GM23248 (cell line): ENCODE data around the gene PDE1A. TPM values are rescaled to one million over a fixed set of nuclear protein-coding genes. Genes with fewer than 3 reads are reported as not detected.

Experiments used
- DNase-seq: peaks from one replicate; pipeline ENCODE4 v3.0.0-alpha.2; 2015
- H2AFZ ChIP-seq: fragments of 200-600 bp; sonication (generic); 2 replicates; pipeline ENCODE4 v1.6.1; 2016; ENCODE audit warnings: antibody characterized with exemption
- H3F3A ChIP-seq: fragments of 200-600 bp; sonication (generic); 2 replicates; pipeline ENCODE4 v1.6.1; 2016; ENCODE audit warnings: mild to moderate bottlenecking, antibody characterized with exemption, mixed run types; ENCODE audit not compliant: insufficient read depth
- H3K27ac ChIP-seq: fragments of 200-600 bp; sonication (generic); 2 replicates; pipeline ENCODE4 v1.5.1; 2016; ENCODE audit warnings: mild to moderate bottlenecking
- H3K27me3 ChIP-seq: fragments of 200-600 bp; sonication (generic); replicated peaks from 2 replicates; pipeline ENCODE4 v1.6.1; 2016; ENCODE audit warnings: mild to moderate bottlenecking; ENCODE audit not compliant: insufficient read depth
- H3K36me3 ChIP-seq: fragments of 200-600 bp; sonication (generic); 2 replicates; pipeline ENCODE4 v1.6.1; 2016; ENCODE audit warnings: low read depth, mild to moderate bottlenecking
- H3K4me1 ChIP-seq: fragments of 200-600 bp; sonication (generic); 2 replicates; pipeline ENCODE4 v1.6.1; 2016; ENCODE audit warnings: mild to moderate bottlenecking; ENCODE audit not compliant: insufficient read depth
- H3K4me2 ChIP-seq: fragments of 200-600 bp; sonication (generic); one replicate; pipeline ENCODE4 v1.6.1; 2016; ENCODE audit warnings: mild to moderate bottlenecking; ENCODE audit not compliant: unreplicated experiment
- H3K4me3 ChIP-seq: fragments of 200-600 bp; sonication (generic); 2 replicates; pipeline ENCODE4 v1.5.1; 2016; ENCODE audit warnings: mild to moderate bottlenecking
- H3K79me2 ChIP-seq: fragments of 200-600 bp; sonication (generic); 2 replicates; pipeline ENCODE4 v1.6.1; 2016; ENCODE audit warnings: mild to moderate bottlenecking; ENCODE audit not compliant: insufficient read depth
- H3K9ac ChIP-seq: fragments of 200-600 bp; sonication (generic); 2 replicates; pipeline ENCODE4 v1.6.1; 2016; ENCODE audit warnings: mild to moderate bottlenecking
- H3K9me2 ChIP-seq: fragments of 200-600 bp; sonication (generic); 2 replicates; pipeline ENCODE4 v1.6.1; 2016; ENCODE audit warnings: mixed run types, mild to moderate bottlenecking, moderate library complexity; ENCODE audit not compliant: insufficient read depth
- H3K9me3 ChIP-seq: fragments of 200-600 bp; sonication (generic); one replicate; pipeline ENCODE4 v1.6.1; 2017; ENCODE audit warnings: low read depth
- H4K20me1 ChIP-seq: fragments of 200-600 bp; sonication (generic); 2 replicates; pipeline ENCODE4 v1.6.0; 2016; ENCODE audit not compliant: insufficient read depth
- EZH2 ChIP-seq: fragments of 200-600 bp; sonication (generic); IDR thresholded peaks from 2 replicates; pipeline ENCODE4 v1.6.1; 2018; ENCODE audit warnings: antibody characterized with exemption, mild to moderate bottlenecking; ENCODE audit not compliant: insufficient read depth, poor library complexity, severe bottlenecking
- EZH2phosphoT487 ChIP-seq: fragments of 200-600 bp; sonication (generic); IDR thresholded peaks from 2 replicates; pipeline ENCODE4 v1.6.1; 2018; ENCODE audit warnings: antibody characterized with exemption, moderate library complexity, mild to moderate bottlenecking, low read depth; ENCODE audit not compliant: insufficient read depth
- WGBS, 2 experiments: methylation state at CpG; one replicate each; pipeline ENCODE4 v1.1.6; 2015 to 2017; ENCODE audit warnings: low lambda C conversion rate in 2 of 2, low coverage in 1 of 2; ENCODE audit errors: missing lambda C conversion rate in 2 of 2; 5-methylcytosine and 5-hydroxymethylcytosine counted together
- in situ Hi-C: fragments of 300-500 bp; cut with MboI; formaldehyde crosslinking; loops from 2 replicates; pipeline ENCODE4 v1.15.0; 2020
- polyA plus RNA-seq: library from polyadenylated mRNA; unstranded; fragments of >200 nt; fragmentation: Nextera tagmentation; extraction: Ambion mirVana; gene quantifications from 2 replicates; pipeline ENCODE4 v1.2.1, GENCODE V29; 2016
- total RNA-seq: library from RNA; depleted of rRNA; stranded (reverse); fragments of >200 nt; shearing (Covaris generic); gene quantifications from 2 replicates; pipeline ENCODE4 v1.2.3, GENCODE V29; 2014

The PDE1A gene
- total and polyA plus RNA-seq, 2 experiments from 2014 or later: 1.0 to 1.9 TPM

DNA sequence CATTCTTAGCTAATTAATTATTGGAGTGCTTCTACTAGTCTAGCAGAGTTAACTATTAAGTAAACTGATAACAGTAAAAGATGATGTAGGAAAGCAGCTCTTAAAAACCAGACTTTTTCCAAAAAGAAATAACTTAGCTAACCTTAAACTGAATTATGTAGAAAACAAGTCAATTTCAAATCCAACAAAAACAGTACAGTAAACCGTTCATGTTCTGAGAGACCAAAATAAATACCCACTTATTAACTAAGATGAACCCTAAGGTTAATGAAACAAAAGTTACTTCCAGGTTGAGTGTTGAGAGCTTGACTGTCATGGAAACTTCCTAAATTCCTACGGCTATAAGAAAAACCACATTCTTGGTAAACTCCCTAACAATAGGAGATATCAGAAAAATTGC, 260.0 kb downstream of the PDE1A start:
- H2AFZ ChIP-seq: no peak overlapping the region
- H3K9me2 ChIP-seq: no peaks in the 10 kb centered on the region
- WGBS, 2 experiments: 66 to 80% methylated on average over 2 of the region's 2 CpGs
- H3K9me3 ChIP-seq: no peaks in the 10 kb centered on the region
- TF ChIP-seq EZH2 (no peak), EZH2phosphoT487 (no peak)
- 0 out of 2 replicates have a peak, but pooled peaks cover 3% of the 10 kb centered on the region for H3K4me1 ChIP-seq
- no peaks in the 10 kb centered on the region for H3K79me2 ChIP-seq
- no peaks in the 10 kb centered on the region for H4K20me1 ChIP-seq
- DNase-seq: no peak
- H3K36me3 ChIP-seq: no peaks in the 10 kb centered on the region
- H3K9ac ChIP-seq: no peak overlapping the region
- H3K4me3 ChIP-seq: no peak overlapping the region
- no peak overlapping the region for H3K4me2 ChIP-seq
- in situ Hi-C loops: no loop called here
- no peaks in the 10 kb centered on the region for H3K27me3 ChIP-seq
- H3K27ac ChIP-seq: no peak overlapping the region
- H3F3A ChIP-seq: peaks cover 4% of the 10 kb centered on the region; the same call in 1 of the 2 replicates

DNA sequence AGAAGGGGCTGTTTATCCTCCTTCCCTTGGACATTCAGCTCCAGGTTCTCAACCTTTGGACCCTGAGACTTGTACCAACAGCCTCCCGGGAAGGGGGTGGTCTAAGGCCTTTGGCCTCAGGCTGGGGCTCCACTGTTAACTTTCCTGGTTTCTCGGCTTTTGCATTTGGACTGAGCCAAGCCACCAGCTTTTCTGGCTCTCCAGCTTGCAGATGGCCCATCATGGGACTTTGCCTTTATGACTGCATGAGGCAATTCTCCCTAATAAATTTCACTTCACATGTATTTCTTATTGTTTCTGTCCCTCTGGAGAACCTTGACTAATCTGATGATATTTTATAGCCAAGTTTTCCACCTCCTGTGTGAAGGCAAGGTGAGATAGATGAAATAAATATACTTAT, 260.4 kb downstream of the PDE1A start:
- no peak overlapping the region for H3K9ac ChIP-seq
- TF ChIP-seq EZH2phosphoT487 (no peak), EZH2 (no peak)
- H3F3A ChIP-seq: peaks cover 4% of the 10 kb centered on the region; the same call in 1 of the 2 replicates
- H3K79me2 ChIP-seq: no peaks in the 10 kb centered on the region
- H3K4me3 ChIP-seq: no peak overlapping the region
- in situ Hi-C loops: no loop called here
- H3K9me3 ChIP-seq: no peaks in the 10 kb centered on the region
- no peak for DNase-seq
- no peak overlapping the region for H2AFZ ChIP-seq
- no peaks in the 10 kb centered on the region for H3K36me3 ChIP-seq
- H3K27me3 ChIP-seq: no peaks in the 10 kb centered on the region
- no peaks in the 10 kb centered on the region for H4K20me1 ChIP-seq
- no peak overlapping the region for H3K4me2 ChIP-seq
- H3K4me1 ChIP-seq: 0 out of 2 replicates have a peak, but pooled peaks cover 3% of the 10 kb centered on the region
- H3K9me2 ChIP-seq: no peaks in the 10 kb centered on the region
- no peak overlapping the region for H3K27ac ChIP-seq
- 46 to 63% methylated on average over 2 of the region's 2 CpGs for WGBS, 2 experiments

DNA sequence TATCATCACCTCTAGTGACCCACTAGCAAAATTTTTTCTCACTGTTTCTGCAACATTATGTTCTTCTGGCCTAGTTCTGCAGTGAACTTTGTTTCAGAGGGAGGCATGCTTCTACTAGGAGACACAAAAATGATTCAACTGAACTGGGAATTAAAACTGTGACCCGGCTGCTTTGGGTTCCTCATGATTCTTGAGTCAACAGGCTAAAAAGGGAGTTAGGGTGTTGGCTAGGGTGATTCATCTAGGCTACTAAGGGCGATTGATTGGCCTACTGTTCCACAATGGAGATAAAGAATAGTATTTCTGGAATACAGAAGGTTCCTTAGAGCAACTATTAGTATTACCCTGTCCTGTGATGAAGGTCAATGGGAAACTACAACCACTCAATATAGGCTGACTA, 261.6 kb downstream of the PDE1A start:
- in situ Hi-C loops: no loop called here
- WGBS, 2 experiments: 13 to 23% methylated on average over 2 of the region's 2 CpGs

DNA sequence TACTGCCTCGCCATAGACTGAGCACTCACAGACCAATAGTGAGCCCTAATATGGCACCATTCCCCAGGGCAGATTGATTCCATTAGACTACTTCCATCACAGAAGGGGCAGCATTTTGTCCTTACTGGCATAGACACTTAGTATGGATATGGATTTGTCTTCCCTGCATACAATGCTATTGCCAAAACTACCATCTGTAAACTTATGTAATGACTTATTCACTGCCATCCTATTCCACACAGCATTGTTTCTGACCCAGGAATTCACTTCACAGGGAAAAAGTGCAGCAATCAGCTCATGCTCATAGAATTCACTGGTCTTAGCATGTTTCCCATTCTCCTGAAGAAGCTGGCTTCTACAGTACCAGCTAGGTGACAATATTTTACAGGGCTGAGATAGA, 262.1 kb downstream of the PDE1A start:
- no peak for DNase-seq
- no peaks in the 10 kb centered on the region for H3K9me3 ChIP-seq
- peaks cover 4% of the 10 kb centered on the region; the same call in 1 of the 2 replicates for H3F3A ChIP-seq
- 50% methylated on average over 1 of the region's 1 CpG for WGBS, 2 experiments
- 0 out of 2 replicates have a peak, but pooled peaks cover 3% of the 10 kb centered on the region for H3K4me1 ChIP-seq
- no peaks in the 10 kb centered on the region for H3K79me2 ChIP-seq
- TF ChIP-seq EZH2phosphoT487 (no peak), EZH2 (no peak)
- H3K9me2 ChIP-seq: no peaks in the 10 kb centered on the region
- no peaks in the 10 kb centered on the region for H3K27me3 ChIP-seq
- no peak overlapping the region for H3K4me3 ChIP-seq
- no peak overlapping the region for H3K4me2 ChIP-seq
- no peak overlapping the region for H2AFZ ChIP-seq
- H3K27ac ChIP-seq: no peak overlapping the region
- H3K9ac ChIP-seq: no peak overlapping the region
- no peaks in the 10 kb centered on the region for H3K36me3 ChIP-seq
- no peaks in the 10 kb centered on the region for H4K20me1 ChIP-seq
- in situ Hi-C loops: no loop called here

More for the DNA sequence above, 261.6 kb downstream of the PDE1A start:
- Histone ChIP-seq H4K20me1 (no peaks in the 10 kb centered on the region), H2AFZ (no peak overlapping the region), H3K4me3 (no peak overlapping the region), H3F3A (peaks cover 4% of the 10 kb centered on the region; the same call in 1 of the 2 replicates), H3K27me3 (no peaks in the 10 kb centered on the region), H3K9ac (no peak overlapping the region), H3K79me2 (no peaks in the 10 kb centered on the region), H3K9me2 (no peaks in the 10 kb centered on the region), H3K4me1 (0 out of 2 replicates have a peak, but pooled peaks cover 3% of the 10 kb centered on the region), H3K9me3 (no peaks in the 10 kb centered on the region), H3K4me2 (no peak overlapping the region), H3K27ac (no peak overlapping the region), H3K36me3 (no peaks in the 10 kb centered on the region)
- peak; percentile 49 for DNase-seq
- TF ChIP-seq EZH2phosphoT487 (no peak), EZH2 (no peak)

- H2AFZ ChIP-seq: no peak overlapping the region
- H3K4me3 ChIP-seq: no peak overlapping the region
- H3K36me3 ChIP-seq: no peaks in the 10 kb centered on the region
- 0 out of 2 replicates have a peak, but pooled peaks cover 3% of the 10 kb centered on the region for H3K4me1 ChIP-seq
- in situ Hi-C loops: no loop called here
- no peaks in the 10 kb centered on the region for H3K9me2 ChIP-seq
- no peaks in the 10 kb centered on the region for H3K27me3 ChIP-seq
- no peaks in the 10 kb centered on the region for H3K79me2 ChIP-seq
- peaks cover 4% of the 10 kb centered on the region; the same call in 1 of the 2 replicates for H3F3A ChIP-seq
- no peak overlapping the region for H3K9ac ChIP-seq
- no peaks in the 10 kb centered on the region for H4K20me1 ChIP-seq
- 72 to 78% methylated on average over 3 of the region's 3 CpGs for WGBS, 2 experiments
- TF ChIP-seq EZH2 (no peak), EZH2phosphoT487 (no peak)
- no peak overlapping the region for H3K27ac ChIP-seq
- H3K4me2 ChIP-seq: no peak overlapping the region
- H3K9me3 ChIP-seq: no peaks in the 10 kb centered on the region
- DNase-seq: no peak
Measured at GRCh38 chr2:182163878-182164277, 263.0 kb downstream of the PDE1A start.
